HG02943 (cell line): ENCODE measurements around the gene PPP1R1A.

Experiments
- ATAC-seq: cut with Tn5 transposase; IDR thresholded peaks from one replicate; pipeline ENCODE4 v1.9.1; 2021; ENCODE audit warnings: mild to moderate bottlenecking, low read depth, moderate library complexity; ENCODE audit not compliant: unreplicated experiment

Gene PPP1R1A

DNA sequence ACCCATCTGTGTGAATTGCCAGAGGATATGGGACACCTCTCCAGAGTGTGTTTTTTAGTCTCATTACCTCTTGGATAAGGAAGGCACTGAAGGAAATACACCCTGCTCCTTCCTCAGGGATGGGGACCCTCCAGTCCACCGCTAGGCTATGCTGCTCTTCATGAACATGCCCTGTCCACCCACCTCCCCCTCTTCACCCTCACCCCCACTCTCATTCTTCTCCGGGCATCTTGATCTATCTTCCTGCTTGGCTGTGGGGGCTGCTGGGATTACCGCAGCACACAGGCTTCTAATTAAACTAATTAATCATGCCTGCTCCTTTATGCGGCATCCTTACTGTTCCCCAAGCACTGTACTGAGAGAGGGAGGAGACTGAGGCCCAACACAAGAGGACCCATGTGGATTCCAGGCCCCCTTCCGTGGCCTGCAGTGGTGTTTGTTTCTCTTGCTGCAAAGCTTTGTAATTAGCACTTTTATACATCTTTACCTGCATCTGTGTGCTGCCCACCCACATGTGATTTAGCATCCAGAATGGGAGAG lies 46.6 kb downstream of the PPP1R1A start:
- ATAC-seq, result no peak

DNA sequence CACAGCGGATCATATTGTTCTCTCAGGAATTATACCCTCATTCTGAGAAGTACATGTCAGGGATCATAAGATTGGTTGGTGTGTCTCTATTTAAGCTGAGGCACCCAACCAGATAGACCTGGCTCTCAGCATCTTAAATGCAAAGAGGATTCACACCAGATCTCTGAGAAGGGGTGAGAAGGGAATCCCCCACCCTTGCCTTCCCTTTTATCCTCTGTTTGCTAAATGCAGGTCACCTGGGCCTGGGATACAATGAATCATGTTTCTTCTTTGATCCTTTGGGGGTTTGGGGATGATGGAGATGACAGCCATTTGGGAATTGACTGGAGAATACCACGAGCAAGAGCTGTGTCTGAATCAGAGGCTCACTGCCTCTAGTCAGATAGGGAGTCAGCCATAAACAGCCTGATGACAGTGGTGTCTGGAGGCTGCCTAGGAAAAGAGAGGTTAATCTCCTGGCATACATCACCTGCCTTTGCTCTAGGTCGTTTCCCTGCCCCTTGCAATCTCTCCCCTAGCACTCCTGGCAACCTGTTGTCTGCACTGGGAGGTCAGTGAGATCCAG lies 50.2 kb downstream of the PPP1R1A start:
- ATAC-seq, result no peak

DNA sequence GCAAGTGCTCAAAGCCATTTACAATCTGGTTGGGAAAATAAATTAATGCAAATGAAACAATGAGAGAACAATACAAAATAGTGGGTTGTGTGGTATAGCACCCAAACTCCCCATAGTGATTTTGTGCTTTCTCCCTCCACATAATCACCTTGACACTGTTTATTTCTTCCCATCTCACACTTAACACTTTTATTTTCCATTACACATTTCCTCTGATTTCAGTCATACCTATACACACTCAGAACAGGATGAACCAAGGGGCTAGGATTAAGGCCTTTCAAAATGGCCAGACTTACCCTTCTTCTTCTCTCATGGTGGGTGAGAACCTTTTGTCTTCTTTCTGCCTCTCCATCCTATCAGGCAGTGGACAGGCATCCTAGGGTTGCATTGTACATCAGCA lies 53.0 kb downstream of the PPP1R1A start:
- ATAC-seq, result no peak

DNA sequence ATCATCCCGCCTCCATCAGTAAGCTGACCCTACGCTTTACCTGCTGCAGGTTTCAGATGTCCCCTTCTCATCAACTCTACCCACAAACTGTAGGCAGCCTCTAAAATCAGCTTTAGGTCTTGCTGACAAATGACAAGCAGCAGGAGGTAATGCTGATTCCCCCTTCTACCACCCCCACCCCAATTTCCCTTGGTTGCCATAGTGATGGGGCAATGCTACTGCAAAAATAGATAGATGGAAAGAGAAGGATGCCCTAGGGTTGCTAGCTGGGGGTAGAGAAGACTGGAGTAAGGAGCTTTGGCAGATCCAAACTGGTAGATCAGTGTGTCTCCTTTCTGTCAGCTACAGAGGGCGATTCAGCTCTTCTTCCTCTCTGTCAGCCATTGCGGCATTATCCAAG lies 58.9 kb downstream of the PPP1R1A start:
- ATAC-seq, result no peak
